MM.1S (cell line): ENCODE data around the gene PCNX3.

Source experiments
- DNase-seq: peaks from one replicate; pipeline ENCODE4 v3.0.0-alpha.2; 2015
- H2AFZ ChIP-seq: fragments of 300-600 bp; sonication (generic); 2 replicates; pipeline ENCODE4 v1.6.0; 2016; ENCODE audit warnings: antibody characterized with exemption, low read length
- H3F3A ChIP-seq: fragments of 300-600 bp; sonication (generic); 2 replicates; pipeline ENCODE4 v1.6.1; 2016; ENCODE audit warnings: mild to moderate bottlenecking, antibody characterized with exemption, low read length, moderate library complexity, mixed read lengths; ENCODE audit not compliant: insufficient read depth
- H3K27ac ChIP-seq: fragments of 300-600 bp; sonication (generic); 2 replicates; pipeline ENCODE4 v1.5.1; 2016; ENCODE audit warnings: mild to moderate bottlenecking, low read length
- H3K27me3 ChIP-seq: fragments of 300-600 bp; sonication (generic); replicated peaks from 2 replicates; pipeline ENCODE4 v1.6.0; 2016; ENCODE audit warnings: low read length; ENCODE audit not compliant: insufficient read depth
- H3K36me3 ChIP-seq: fragments of 300-600 bp; sonication (generic); replicated peaks from 2 replicates; pipeline ENCODE4 v1.6.1; 2016; ENCODE audit warnings: mild to moderate bottlenecking, low read length, mixed read lengths; ENCODE audit not compliant: insufficient read depth
- H3K4me1 ChIP-seq: fragments of 300-600 bp; sonication (generic); 2 replicates; pipeline ENCODE4 v1.6.1; 2016; ENCODE audit warnings: low read length, mixed read lengths
- H3K4me2 ChIP-seq: fragments of 300-600 bp; sonication (generic); 2 replicates; pipeline ENCODE4 v1.6.0; 2016; ENCODE audit warnings: low read depth, low read length
- H3K4me3 ChIP-seq: fragments of 300-600 bp; sonication (generic); 2 replicates; pipeline ENCODE4 v1.5.1; 2016; ENCODE audit warnings: low read length, mixed read lengths
- H3K79me2 ChIP-seq: fragments of 300-600 bp; sonication (generic); 2 replicates; pipeline ENCODE4 v1.6.1; 2016; ENCODE audit warnings: mixed run types, low read length, mixed read lengths
- H3K9ac ChIP-seq: fragments of 300-600 bp; sonication (generic); 2 replicates; pipeline ENCODE4 v1.6.1; 2016; ENCODE audit warnings: low read length, mixed read lengths
- H3K9me2 ChIP-seq: fragments of 300-600 bp; sonication (generic); replicated peaks from 2 replicates; pipeline ENCODE4 v1.6.1; 2016; ENCODE audit warnings: mild to moderate bottlenecking, low read length, mixed read lengths; ENCODE audit not compliant: insufficient read depth
- H3K9me3 ChIP-seq: fragments of 300-600 bp; sonication (generic); replicated peaks from 2 replicates; pipeline ENCODE4 v1.6.1; 2016; ENCODE audit warnings: mild to moderate bottlenecking, low read length, mixed read lengths; ENCODE audit not compliant: insufficient read depth
- H4K20me1 ChIP-seq: fragments of 300-600 bp; sonication (generic); 2 replicates; pipeline ENCODE4 v1.6.1; 2016; ENCODE audit warnings: mild to moderate bottlenecking, low read length, moderate library complexity, mixed read lengths; ENCODE audit not compliant: insufficient read depth
- EZH2 ChIP-seq: fragments of 300-600 bp; sonication (generic); optimal IDR thresholded peaks from 2 replicates; pipeline ENCODE3; 2017; ENCODE audit warnings: low read depth, mild to moderate bottlenecking, antibody characterized with exemption, low read length, mixed read lengths
- EZH2phosphoT487 ChIP-seq: fragments of 300-600 bp; sonication (generic); IDR thresholded peaks from 2 replicates; pipeline ENCODE4 v1.6.1; 2018; ENCODE audit warnings: antibody characterized with exemption, low read length
- TF ChIP-seq, protein P1 (sequence below): fragments of 300-600 bp; sonication (generic); IDR thresholded peaks from 2 replicates; pipeline ENCODE4 v1.5.1; 2016; ENCODE audit warnings: antibody characterized with exemption, low read length, mixed read lengths

PCNX3 gene

GRCh38 chr11:65617990-65618751 lies 2.6 kb downstream of the PCNX3 start:
- Histone ChIP-seq H4K20me1 (no peaks in the 10 kb centered on the region), H3K9ac (no peak overlapping the region), H3K27me3 (no peaks in the 10 kb centered on the region), H3K4me3 (no peak overlapping the region), H3K9me2 (no peaks in the 10 kb centered on the region), H3K79me2 (peaks cover 65% of the 10 kb centered on the region), H3K27ac (no peak overlapping the region), H3K9me3 (no peaks in the 10 kb centered on the region), H2AFZ (no peak overlapping the region), H3K4me2 (no peak overlapping the region), H3K36me3 (no peaks in the 10 kb centered on the region), H3K4me1 (peaks cover 12% of the 10 kb centered on the region), H3F3A (0 out of 2 replicates have a peak, but pooled peaks cover 5% of the 10 kb centered on the region)
- DNase-seq = no peak
- TF ChIP-seq, protein P1, sequence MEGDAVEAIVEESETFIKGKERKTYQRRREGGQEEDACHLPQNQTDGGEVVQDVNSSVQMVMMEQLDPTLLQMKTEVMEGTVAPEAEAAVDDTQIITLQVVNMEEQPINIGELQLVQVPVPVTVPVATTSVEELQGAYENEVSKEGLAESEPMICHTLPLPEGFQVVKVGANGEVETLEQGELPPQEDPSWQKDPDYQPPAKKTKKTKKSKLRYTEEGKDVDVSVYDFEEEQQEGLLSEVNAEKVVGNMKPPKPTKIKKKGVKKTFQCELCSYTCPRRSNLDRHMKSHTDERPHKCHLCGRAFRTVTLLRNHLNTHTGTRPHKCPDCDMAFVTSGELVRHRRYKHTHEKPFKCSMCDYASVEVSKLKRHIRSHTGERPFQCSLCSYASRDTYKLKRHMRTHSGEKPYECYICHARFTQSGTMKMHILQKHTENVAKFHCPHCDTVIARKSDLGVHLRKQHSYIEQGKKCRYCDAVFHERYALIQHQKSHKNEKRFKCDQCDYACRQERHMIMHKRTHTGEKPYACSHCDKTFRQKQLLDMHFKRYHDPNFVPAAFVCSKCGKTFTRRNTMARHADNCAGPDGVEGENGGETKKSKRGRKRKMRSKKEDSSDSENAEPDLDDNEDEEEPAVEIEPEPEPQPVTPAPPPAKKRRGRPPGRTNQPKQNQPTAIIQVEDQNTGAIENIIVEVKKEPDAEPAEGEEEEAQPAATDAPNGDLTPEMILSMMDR = no peak
- TF ChIP-seq EZH2phosphoT487 (no peak), EZH2 (no peak)

DNA sequence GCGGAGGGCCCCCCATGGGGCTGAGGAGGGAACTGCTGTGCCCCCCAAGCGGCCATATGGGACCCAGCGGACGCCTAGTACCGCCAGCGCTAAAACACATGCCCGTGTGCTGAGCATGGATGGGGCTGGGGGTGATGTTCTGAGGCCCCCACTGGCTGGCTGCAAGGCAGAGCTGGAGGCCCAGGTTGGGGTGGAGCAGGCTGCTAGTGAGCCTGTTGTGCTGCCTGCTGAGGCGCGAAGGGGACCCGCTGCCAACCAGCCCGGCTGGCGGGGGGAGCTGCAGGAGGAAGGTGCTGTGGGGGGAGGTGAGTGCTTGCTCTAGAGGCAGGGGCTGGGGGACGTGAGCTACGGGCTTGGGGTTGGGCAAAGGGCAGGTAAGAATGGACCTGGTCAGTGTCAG lies 3.2 kb downstream of the PCNX3 start:
- Histone ChIP-seq H3K27me3 (no peaks in the 10 kb centered on the region), H2AFZ (no peak overlapping the region), H4K20me1 (no peaks in the 10 kb centered on the region), H3K4me3 (no peak overlapping the region), H3K9me3 (no peaks in the 10 kb centered on the region), H3K9ac (no peak overlapping the region), H3K4me2 (no peak overlapping the region), H3F3A (0 out of 2 replicates have a peak, but pooled peaks cover 5% of the 10 kb centered on the region), H3K4me1 (peaks cover 11% of the 10 kb centered on the region; the same call in 1 of the 2 replicates), H3K9me2 (no peaks in the 10 kb centered on the region), H3K36me3 (no peaks in the 10 kb centered on the region), H3K27ac (no peak overlapping the region), H3K79me2 (peaks cover 59% of the 10 kb centered on the region)
- no peak for DNase-seq
- TF ChIP-seq EZH2 (no peak), EZH2phosphoT487 (no peak)
- TF ChIP-seq, protein P1 = no peak

- Histone ChIP-seq H3K9me3 (no peaks in the 10 kb centered on the region), H3K9me2 (no peaks in the 10 kb centered on the region), H2AFZ (no peak overlapping the region), H3K9ac (no peak overlapping the region), H3K36me3 (no peaks in the 10 kb centered on the region), H3K4me3 (no peak overlapping the region), H3K4me1 (peaks cover 11% of the 10 kb centered on the region; the same call in 1 of the 2 replicates), H3K79me2 (peaks cover 53% of the 10 kb centered on the region), H3K27ac (no peak overlapping the region), H3K4me2 (no peak overlapping the region), H3F3A (0 out of 2 replicates have a peak, but pooled peaks cover 2% of the 10 kb centered on the region), H3K27me3 (no peaks in the 10 kb centered on the region), H4K20me1 (no peaks in the 10 kb centered on the region)
- no peak for TF ChIP-seq EZH2phosphoT487
- TF ChIP-seq, protein P1 = no peak
- TF ChIP-seq EZH2 = no peak
- no peak for DNase-seq
Measured at GRCh38 chr11:65619281-65619928, 3.8 kb downstream of the PCNX3 start.
